GM12878 (cell line): ENCODE data around the gene KLHL9. TPM values are rescaled to one million over a fixed set of nuclear protein-coding genes. Genes with fewer than 3 reads are reported as not detected.

Source experiments
- CBX3 ChIP-seq: fragments of 200-600 bp; sonication (generic); IDR thresholded peaks from 2 replicates; pipeline ENCODE4 v1.6.1; 2016; ENCODE audit warnings: low read depth, borderline replicate concordance
- CREM ChIP-seq: IDR thresholded peaks from 2 replicates; pipeline ENCODE4 v1.6.1; 2014; ENCODE audit warnings: antibody characterized with exemption, low read depth
- DPF2 ChIP-seq: fragments of 450-650 bp; IDR thresholded peaks from 2 replicates; pipeline ENCODE4 v1.6.1; 2017; ENCODE audit warnings: mild to moderate bottlenecking
- EP300 ChIP-seq, 2 experiments: fragments of 150-350 bp in 1 of 2; IDR thresholded peaks; 2 replicates each; pipeline ENCODE4 v1.6.1; 2011 to 2012; ENCODE audit warnings: low read depth in 2 of 2, low read length in 2 of 2, borderline replicate concordance in 1 of 2, improper control_type of control experiment in 1 of 2, inconsistent platforms in 1 of 2; ENCODE audit not compliant: control insufficient read depth in 1 of 2
- HDAC6 ChIP-seq: fragments of 200-600 bp; sonication (generic); IDR thresholded peaks from one replicate; pipeline ENCODE4 v1.8.0; 2017; ENCODE audit warnings: antibody characterized with exemption; ENCODE audit not compliant: unreplicated experiment
- JUND ChIP-seq: IDR thresholded peaks from 2 replicates; pipeline ENCODE4 v1.6.1; 2012; ENCODE audit warnings: low read depth, mild to moderate bottlenecking, low read length, improper control_type of control experiment, moderate library complexity
- MYB ChIP-seq: fragments of 150-350 bp; IDR thresholded peaks from 2 replicates; pipeline ENCODE4 v1.6.1; 2014; ENCODE audit warnings: mild to moderate bottlenecking, low read depth, low read length, borderline replicate concordance
- NBN ChIP-seq: fragments of 450-650 bp; IDR thresholded peaks from 2 replicates; pipeline ENCODE4 v1.6.1; 2016
- NFIC ChIP-seq: IDR thresholded peaks from 2 replicates; pipeline ENCODE4 v1.6.1; 2012; ENCODE audit warnings: low read depth, mild to moderate bottlenecking, inconsistent platforms, low read length, moderate library complexity
- NFYA ChIP-seq: IDR thresholded peaks from 2 replicates; pipeline ENCODE4 v1.6.1; 2011; ENCODE audit warnings: low read depth, mild to moderate bottlenecking, low read length, improper control_type of control experiment, borderline replicate concordance
- NRF1 ChIP-seq: conservative IDR thresholded peaks from 2 replicates; pipeline ENCODE4 v1.6.1; 2011; ENCODE audit warnings: mild to moderate bottlenecking, low read depth, low read length, improper control_type of control experiment
- PML ChIP-seq: IDR thresholded peaks from 2 replicates; pipeline ENCODE4 v1.6.1; 2012; ENCODE audit warnings: low read length, inconsistent platforms
- RCOR1 ChIP-seq: conservative IDR thresholded peaks from 2 replicates; pipeline ENCODE4 v1.6.1; 2012; ENCODE audit warnings: low read depth, low read length, improper control_type of control experiment
- STAT3 ChIP-seq: IDR thresholded peaks from 2 replicates; pipeline ENCODE4 v1.6.1; 2011; ENCODE audit warnings: low read depth, low read length, improper control_type of control experiment
- TCF7 ChIP-seq: IDR thresholded peaks from 2 replicates; pipeline ENCODE4 v1.6.1; 2014; ENCODE audit warnings: antibody characterized with exemption, borderline replicate concordance
- WRNIP1 ChIP-seq: IDR thresholded peaks from 2 replicates; pipeline ENCODE4 v1.6.1; 2011; ENCODE audit warnings: low read depth, low read length, improper control_type of control experiment, borderline replicate concordance
- YBX1 ChIP-seq: fragments of 450-650 bp; IDR thresholded peaks from 2 replicates; pipeline ENCODE4 v1.6.1; 2016; ENCODE audit warnings: antibody characterized with exemption
- ZNF207 ChIP-seq: fragments of 450-650 bp; IDR thresholded peaks from 2 replicates; pipeline ENCODE4 v1.6.1; 2014; ENCODE audit warnings: antibody characterized with exemption, mild to moderate bottlenecking, borderline replicate concordance
- ZNF384 ChIP-seq: IDR thresholded peaks from 2 replicates; pipeline ENCODE4 v1.6.1; 2012; ENCODE audit warnings: low read depth, mild to moderate bottlenecking, low read length, improper control_type of control experiment, borderline replicate concordance
- polyA plus RNA-seq, 11 experiments: library from polyadenylated mRNA; depleted of rRNA in 4 of 11; unstranded in 6 of 11; stranded (reverse) in 5 of 11; fragments of >200 nt; fragmentation: Nextera tagmentation in 4 of 11; fragmentation: Illumina TruSeq in 1 of 11; extraction: Ambion mirVana in 4 of 11; extraction: Trizol in 1 of 11; gene quantifications; 1 replicate in 1 of 11; 2 replicates in 10 of 11; pipeline versions ENCODE4 v1.2.1 to v1.2.3, GENCODE V29; 2011 to 2016; ENCODE audit warnings: inconsistent platforms in 2 of 11, missing spikeins in 2 of 11, low read depth in 1 of 11
- total RNA-seq, 4 experiments: library from RNA; depleted of rRNA in 3 of 4; stranded (reverse); fragments of >200 nt in 3 of 4; fragmentation: Illumina TruSeq in 1 of 4; extraction: Trizol in 1 of 4; gene quantifications; 2 replicates each; pipeline versions ENCODE4 v1.2.1 to v1.2.3, GENCODE V29; 2013 to 2021
- TF ChIP-seq, protein P1 (sequence below): fragments of 450-650 bp; conservative IDR thresholded peaks from 2 replicates; pipeline ENCODE4 v1.6.1; 2017; ENCODE audit warnings: mild to moderate bottlenecking, moderate library complexity
- TF ChIP-seq, protein P2 (sequence below): fragments of 450-650 bp; IDR thresholded peaks from 2 replicates; pipeline ENCODE4 v1.6.1; 2018; ENCODE audit warnings: borderline replicate concordance, mild to moderate bottlenecking; ENCODE audit not compliant: partially characterized antibody
- TF ChIP-seq, protein P3 (sequence below): fragments of 450-650 bp; IDR thresholded peaks from 2 replicates; pipeline ENCODE4 v1.6.1; 2016; ENCODE audit warnings: mild to moderate bottlenecking
- TF ChIP-seq, protein P4 (sequence below): IDR thresholded peaks from 2 replicates; pipeline ENCODE4 v1.6.1; 2012; ENCODE audit warnings: low read length, inconsistent platforms

KLHL9 gene
- total and polyA plus RNA-seq, 10 of the 15 experiments (the other 5 are each of a cell fraction or from before 2014, with no cell fraction given): 3.8 to 37.7 (median 17.4) TPM

DNA sequence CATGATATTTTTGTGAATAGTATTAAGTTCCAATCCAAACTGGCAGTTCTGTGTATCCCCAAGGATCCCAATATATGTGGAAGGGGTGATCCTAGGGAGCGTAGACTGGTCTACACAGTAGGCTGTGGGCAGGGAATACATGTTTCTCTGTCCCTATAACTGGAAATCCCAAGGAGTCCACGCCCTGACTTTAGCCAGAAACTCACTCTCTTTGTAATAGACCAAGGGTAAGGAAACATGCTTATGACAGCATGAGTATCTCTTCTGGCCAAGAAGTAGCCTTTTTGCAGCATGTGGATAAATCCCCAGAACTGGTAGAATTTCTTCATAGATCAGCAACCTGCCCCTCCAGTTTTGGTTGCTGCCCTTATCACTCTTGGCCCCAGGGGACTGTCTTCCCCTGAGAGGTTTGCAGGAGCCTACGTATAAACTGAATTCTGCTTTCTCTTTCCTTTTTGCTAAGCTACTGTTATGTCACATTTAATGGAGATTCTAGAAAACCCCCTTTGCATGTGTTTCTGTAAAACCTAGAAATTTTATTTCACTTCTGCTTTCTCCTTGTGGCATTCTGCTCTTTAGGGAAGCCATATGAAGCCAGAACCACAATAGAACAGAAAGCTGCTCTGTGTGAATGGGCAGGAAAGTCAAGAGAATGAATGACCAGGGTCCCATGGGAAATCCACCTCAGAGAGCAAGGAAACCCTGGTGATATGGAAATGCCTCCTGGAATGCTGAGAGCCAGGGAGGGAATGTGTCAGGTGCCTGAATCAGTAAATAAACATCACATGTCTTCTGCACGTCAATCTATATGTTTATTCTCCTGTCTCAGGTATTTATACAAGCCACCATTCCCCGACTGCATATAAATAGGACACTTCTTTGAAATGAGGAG is 46.5 kb upstream of the KLHL9 start (continued):
- TF ChIP-seq, protein P1, sequence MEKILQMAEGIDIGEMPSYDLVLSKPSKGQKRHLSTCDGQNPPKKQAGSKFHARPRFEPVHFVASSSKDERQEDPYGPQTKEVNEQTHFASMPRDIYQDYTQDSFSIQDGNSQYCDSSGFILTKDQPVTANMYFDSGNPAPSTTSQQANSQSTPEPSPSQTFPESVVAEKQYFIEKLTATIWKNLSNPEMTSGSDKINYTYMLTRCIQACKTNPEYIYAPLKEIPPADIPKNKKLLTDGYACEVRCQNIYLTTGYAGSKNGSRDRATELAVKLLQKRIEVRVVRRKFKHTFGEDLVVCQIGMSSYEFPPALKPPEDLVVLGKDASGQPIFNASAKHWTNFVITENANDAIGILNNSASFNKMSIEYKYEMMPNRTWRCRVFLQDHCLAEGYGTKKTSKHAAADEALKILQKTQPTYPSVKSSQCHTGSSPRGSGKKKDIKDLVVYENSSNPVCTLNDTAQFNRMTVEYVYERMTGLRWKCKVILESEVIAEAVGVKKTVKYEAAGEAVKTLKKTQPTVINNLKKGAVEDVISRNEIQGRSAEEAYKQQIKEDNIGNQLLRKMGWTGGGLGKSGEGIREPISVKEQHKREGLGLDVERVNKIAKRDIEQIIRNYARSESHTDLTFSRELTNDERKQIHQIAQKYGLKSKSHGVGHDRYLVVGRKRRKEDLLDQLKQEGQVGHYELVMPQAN: no peak
- TF ChIP-seq, protein P2, sequence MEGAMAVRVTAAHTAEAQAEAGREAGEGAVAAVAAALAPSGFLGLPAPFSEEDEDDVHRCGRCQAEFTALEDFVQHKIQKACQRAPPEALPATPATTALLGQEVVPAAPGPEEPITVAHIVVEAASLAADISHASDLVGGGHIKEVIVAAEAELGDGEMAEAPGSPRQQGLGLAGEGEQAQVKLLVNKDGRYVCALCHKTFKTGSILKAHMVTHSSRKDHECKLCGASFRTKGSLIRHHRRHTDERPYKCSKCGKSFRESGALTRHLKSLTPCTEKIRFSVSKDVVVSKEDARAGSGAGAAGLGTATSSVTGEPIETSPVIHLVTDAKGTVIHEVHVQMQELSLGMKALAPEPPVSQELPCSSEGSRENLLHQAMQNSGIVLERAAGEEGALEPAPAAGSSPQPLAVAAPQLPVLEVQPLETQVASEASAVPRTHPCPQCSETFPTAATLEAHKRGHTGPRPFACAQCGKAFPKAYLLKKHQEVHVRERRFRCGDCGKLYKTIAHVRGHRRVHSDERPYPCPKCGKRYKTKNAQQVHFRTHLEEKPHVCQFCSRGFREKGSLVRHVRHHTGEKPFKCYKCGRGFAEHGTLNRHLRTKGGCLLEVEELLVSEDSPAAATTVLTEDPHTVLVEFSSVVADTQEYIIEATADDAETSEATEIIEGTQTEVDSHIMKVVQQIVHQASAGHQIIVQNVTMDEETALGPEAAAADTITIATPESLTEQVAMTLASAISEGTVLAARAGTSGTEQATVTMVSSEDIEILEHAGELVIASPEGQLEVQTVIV: no peak
- TF ChIP-seq RCOR1 (no peak), ZNF384 (no peak), WRNIP1 (0 out of 2 replicates have a peak, but pooled peaks have one; percentile 95), NBN (peak; percentile 95; the same call in 1 of the 2 replicates), DPF2 (peak; percentile 97), MYB (peak; percentile 77), JUND (peak; percentile 76; the same call in 1 of the 2 replicates), YBX1 (peak; percentile 94), HDAC6 (no peak), CBX3 (no peak), TCF7 (no peak; the same call in 1 of the 2 replicates), PML (peak; percentile 76; the same call in 1 of the 2 replicates), CREM (peak; percentile 80), NFIC (peak; percentile 96), NRF1 (no peak), STAT3 (no peak), EP300 (IDR thresholded peaks at IDR 0.05; ENCODE audit: borderline replicate concordance in 1 of 2, control insufficient read depth in 1 of 2, low read depth in 2 of 2, low read length in 2 of 2) (peak; percentile 92 to 93), NFYA (no peak), ZNF207 (peak; percentile 40; the same call in 1 of the 2 replicates)
- TF ChIP-seq, protein P3, sequence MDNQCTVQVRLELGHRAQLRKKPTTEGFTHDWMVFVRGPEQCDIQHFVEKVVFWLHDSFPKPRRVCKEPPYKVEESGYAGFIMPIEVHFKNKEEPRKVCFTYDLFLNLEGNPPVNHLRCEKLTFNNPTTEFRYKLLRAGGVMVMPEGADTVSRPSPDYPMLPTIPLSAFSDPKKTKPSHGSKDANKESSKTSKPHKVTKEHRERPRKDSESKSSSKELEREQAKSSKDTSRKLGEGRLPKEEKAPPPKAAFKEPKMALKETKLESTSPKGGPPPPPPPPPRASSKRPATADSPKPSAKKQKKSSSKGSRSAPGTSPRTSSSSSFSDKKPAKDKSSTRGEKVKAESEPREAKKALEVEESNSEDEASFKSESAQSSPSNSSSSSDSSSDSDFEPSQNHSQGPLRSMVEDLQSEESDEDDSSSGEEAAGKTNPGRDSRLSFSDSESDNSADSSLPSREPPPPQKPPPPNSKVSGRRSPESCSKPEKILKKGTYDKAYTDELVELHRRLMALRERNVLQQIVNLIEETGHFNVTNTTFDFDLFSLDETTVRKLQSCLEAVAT: 0 out of 2 replicates have a peak, but pooled peaks have one; percentile 77
- TF ChIP-seq, protein P4, sequence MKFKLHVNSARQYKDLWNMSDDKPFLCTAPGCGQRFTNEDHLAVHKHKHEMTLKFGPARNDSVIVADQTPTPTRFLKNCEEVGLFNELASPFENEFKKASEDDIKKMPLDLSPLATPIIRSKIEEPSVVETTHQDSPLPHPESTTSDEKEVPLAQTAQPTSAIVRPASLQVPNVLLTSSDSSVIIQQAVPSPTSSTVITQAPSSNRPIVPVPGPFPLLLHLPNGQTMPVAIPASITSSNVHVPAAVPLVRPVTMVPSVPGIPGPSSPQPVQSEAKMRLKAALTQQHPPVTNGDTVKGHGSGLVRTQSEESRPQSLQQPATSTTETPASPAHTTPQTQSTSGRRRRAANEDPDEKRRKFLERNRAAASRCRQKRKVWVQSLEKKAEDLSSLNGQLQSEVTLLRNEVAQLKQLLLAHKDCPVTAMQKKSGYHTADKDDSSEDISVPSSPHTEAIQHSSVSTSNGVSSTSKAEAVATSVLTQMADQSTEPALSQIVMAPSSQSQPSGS: peak; percentile 97
